CD4-positive, CD25-positive, alpha-beta regulatory T cell (primary cell): ENCODE results near the gene APOBEC3A. TPM values are rescaled to one million over a fixed set of nuclear protein-coding genes. Genes with fewer than 3 reads are reported as not detected.

Experiments
- ATAC-seq, 2 donors: fragments of 150-1000 bp; cut with Tn5 transposase; one replicate each; pipeline ENCODE4 v1.10.0; 2021; ENCODE audit warnings: low read depth in 2 of 2, moderate number of reproducible peaks in 2 of 2, moderate library complexity in 1 of 2
- DNase-seq, 3 donors: peaks; one replicate each; pipeline versions ENCODE4 v3.0.0 to v3.0.0-alpha.2; 2012 to 2022; ENCODE audit warnings: mixed read lengths in 1 of 3
- H3K27ac ChIP-seq: one replicate; pipeline ENCODE4 v1.7.0; 2013; ENCODE audit warnings: mild to moderate bottlenecking, low read length; ENCODE audit not compliant: insufficient read depth, poor library complexity, severe bottlenecking
- H3K27me3 ChIP-seq: one replicate; pipeline ENCODE4 v1.7.0; 2013; ENCODE audit warnings: low read length; ENCODE audit not compliant: control insufficient read depth, insufficient read depth
- H3K36me3 ChIP-seq: one replicate; pipeline ENCODE4 v1.7.0; 2013; ENCODE audit warnings: mild to moderate bottlenecking, low read length, moderate library complexity; ENCODE audit not compliant: control insufficient read depth, insufficient read depth
- H3K4me1 ChIP-seq: 2 replicates; pipeline ENCODE4 v1.7.0; 2013; ENCODE audit warnings: mild to moderate bottlenecking, low read length; ENCODE audit not compliant: insufficient read depth, control insufficient read depth, poor library complexity, severe bottlenecking
- H3K4me3 ChIP-seq: one replicate; pipeline ENCODE4 v1.7.0; 2013; ENCODE audit warnings: low read depth, mild to moderate bottlenecking, low read length, moderate library complexity
- H3K9me3 ChIP-seq, 2 experiments: 1 replicate in 1 of 2; 2 replicates in 1 of 2; pipeline ENCODE4 v1.7.0; 2013; ENCODE audit warnings: low read length in 2 of 2, mild to moderate bottlenecking in 1 of 2, moderate library complexity in 1 of 2; ENCODE audit not compliant: control insufficient read depth in 2 of 2
- H3K27ac Mint-ChIP-seq, 3 donors: one replicate each; pipeline ENCODE4 v1.8.0; 2020 to 2022; ENCODE audit warnings: mild to moderate bottlenecking in 3 of 3, mixed read lengths in 3 of 3, moderate library complexity in 2 of 3
- H3K27me3 Mint-ChIP-seq: one replicate; pipeline ENCODE4 v1.8.0; 2022; ENCODE audit warnings: mild to moderate bottlenecking, mixed read lengths
- H3K36me3 Mint-ChIP-seq: one replicate; pipeline ENCODE4 v1.8.0; 2020; ENCODE audit warnings: mixed read lengths
- H3K4me1 Mint-ChIP-seq, 4 donors: one replicate each; pipeline ENCODE4 v1.8.0; 2020 to 2022; ENCODE audit warnings: mixed read lengths in 4 of 4, mild to moderate bottlenecking in 1 of 4
- H3K4me3 Mint-ChIP-seq, 4 donors: one replicate each; pipeline ENCODE4 v1.8.0; 2020 to 2022; ENCODE audit warnings: mild to moderate bottlenecking in 4 of 4, mixed read lengths in 4 of 4, moderate library complexity in 3 of 4
- H3K9me3 Mint-ChIP-seq, 7 donors: one replicate each; pipeline ENCODE4 v1.8.0; 2020 to 2022; ENCODE audit warnings: mixed read lengths in 7 of 7, mild to moderate bottlenecking in 3 of 7, moderate library complexity in 2 of 7
- polyA plus RNA-seq, 4 donors: library from polyadenylated mRNA; unstranded; fragments of 300-500 nt; fragmentation: Illumina TruSeq; gene quantifications; one replicate each; pipeline ENCODE4 v1.2.3, GENCODE V29; 2021
- total RNA-seq: library from RNA; stranded (reverse); gene quantifications from one replicate; pipeline ENCODE4 v1.2.3, GENCODE V29; 2022

APOBEC3A gene
- total and polyA plus RNA-seq, 5 donors from 2014 or later, result 0.29 TPM; not detected in 4

DNA sequence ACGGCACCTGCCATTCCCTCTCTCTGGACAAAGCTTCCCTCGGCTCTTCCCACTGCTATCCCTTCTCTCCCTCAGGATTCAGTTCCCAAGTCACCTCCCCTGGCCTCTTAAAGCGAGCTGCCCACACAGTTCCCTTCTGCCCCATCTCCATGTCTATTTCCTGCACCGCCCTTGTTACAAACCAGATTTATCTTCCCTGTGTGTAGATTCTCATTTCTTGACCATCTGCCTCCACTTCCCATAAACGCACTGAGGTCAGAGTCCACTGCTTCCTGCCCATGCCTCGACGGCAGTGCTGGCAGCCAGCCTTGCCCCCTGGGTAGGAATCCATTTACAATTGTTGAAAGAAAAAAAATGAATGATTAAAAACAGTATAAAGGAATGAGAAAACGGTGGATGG lies 13.1 kb downstream of the APOBEC3A start:
- no peak overlapping the region for H3K4me3 Mint-ChIP-seq
- H3K4me1 ChIP-seq, result no peaks in the 10 kb centered on the region
- H3K36me3 ChIP-seq, result no peaks in the 10 kb centered on the region
- H3K4me1 Mint-ChIP-seq, result peaks cover 0 to 7% (median 3%) of the 10 kb centered on the region in 4 donors
- H3K27me3 ChIP-seq, result no peaks in the 10 kb centered on the region
- no peaks in the 10 kb centered on the region for H3K9me3 ChIP-seq
- no peak overlapping the region for H3K4me3 ChIP-seq
- H3K9me3 Mint-ChIP-seq, result no peaks in the 10 kb centered on the region
- H3K36me3 Mint-ChIP-seq, result no peaks in the 10 kb centered on the region
- ATAC-seq, result no peak
- H3K27ac ChIP-seq, result no peak overlapping the region
- H3K27me3 Mint-ChIP-seq, result peaks cover 34% of the 10 kb centered on the region
- no peak for DNase-seq
- H3K27ac Mint-ChIP-seq, result no peak overlapping the region

DNA sequence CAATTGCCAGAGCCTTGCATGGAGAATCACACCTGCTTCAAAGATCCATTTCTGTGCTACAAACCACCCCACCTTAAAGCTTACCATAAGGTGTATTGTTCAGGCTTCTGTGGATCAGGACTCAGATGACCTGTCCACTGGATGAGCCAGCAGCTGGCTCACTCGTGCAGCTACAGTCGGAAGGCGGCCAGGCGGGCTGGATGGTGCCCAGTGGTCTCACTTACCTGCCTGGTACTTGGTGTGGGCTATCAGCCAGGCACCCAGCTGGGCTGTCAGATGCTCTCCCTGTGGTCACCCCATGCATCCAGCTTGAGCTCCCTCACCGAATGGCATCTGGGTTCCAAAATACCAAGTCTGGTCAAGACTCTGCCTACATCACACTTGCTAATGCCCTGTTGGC lies 13.8 kb downstream of the APOBEC3A start:
- Histone ChIP-seq H3K9me3 (no peaks in the 10 kb centered on the region), H3K27ac (no peak overlapping the region), H3K4me1 (no peaks in the 10 kb centered on the region), H3K4me3 (no peak overlapping the region), H3K27me3 (no peaks in the 10 kb centered on the region), H3K36me3 (no peaks in the 10 kb centered on the region)
- H3K4me3 Mint-ChIP-seq, result no peak overlapping the region
- peaks cover 34% of the 10 kb centered on the region for H3K27me3 Mint-ChIP-seq
- H3K27ac Mint-ChIP-seq, result no peak overlapping the region
- H3K4me1 Mint-ChIP-seq, result peaks cover 0 to 7% (median 3%) of the 10 kb centered on the region in 4 donors
- H3K9me3 Mint-ChIP-seq, result no peaks in the 10 kb centered on the region
- no peak for DNase-seq
- H3K36me3 Mint-ChIP-seq, result no peaks in the 10 kb centered on the region
- ATAC-seq, result no peak

DNA sequence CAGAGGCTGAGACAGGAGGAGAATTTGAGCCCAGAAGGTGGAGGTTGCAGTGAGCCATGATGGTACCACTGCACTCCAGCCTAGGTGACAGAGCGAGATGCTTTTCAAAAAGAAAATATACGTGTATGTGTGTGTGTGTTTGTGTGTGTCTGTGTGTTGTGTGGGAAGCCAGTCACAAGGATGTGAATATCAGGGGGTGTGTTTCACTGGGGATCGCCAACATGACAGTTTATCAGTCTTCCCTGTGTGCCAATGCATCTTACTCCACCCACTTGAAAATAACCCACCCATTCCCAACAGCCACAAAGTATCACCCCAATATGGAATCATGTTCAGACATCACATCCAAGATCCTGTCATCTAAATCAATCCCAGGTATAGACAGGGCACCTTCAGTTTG lies 14.4 kb downstream of the APOBEC3A start:
- DNase-seq (no peak), ATAC-seq (no peak)
- H3K4me3 ChIP-seq, result no peak overlapping the region
- Mint-ChIP-seq H3K9me3 (no peaks in the 10 kb centered on the region), H3K4me3 (no peak overlapping the region), H3K27ac (no peak overlapping the region), H3K36me3 (no peaks in the 10 kb centered on the region), H3K27me3 (peaks cover 34% of the 10 kb centered on the region), H3K4me1 (peaks cover 0 to 7% (median 3%) of the 10 kb centered on the region in 4 donors)
- H3K9me3 ChIP-seq, result no peaks in the 10 kb centered on the region
- no peaks in the 10 kb centered on the region for H3K27me3 ChIP-seq
- H3K4me1 ChIP-seq, result no peaks in the 10 kb centered on the region
- H3K27ac ChIP-seq, result no peak overlapping the region
- H3K36me3 ChIP-seq, result no peaks in the 10 kb centered on the region

DNA sequence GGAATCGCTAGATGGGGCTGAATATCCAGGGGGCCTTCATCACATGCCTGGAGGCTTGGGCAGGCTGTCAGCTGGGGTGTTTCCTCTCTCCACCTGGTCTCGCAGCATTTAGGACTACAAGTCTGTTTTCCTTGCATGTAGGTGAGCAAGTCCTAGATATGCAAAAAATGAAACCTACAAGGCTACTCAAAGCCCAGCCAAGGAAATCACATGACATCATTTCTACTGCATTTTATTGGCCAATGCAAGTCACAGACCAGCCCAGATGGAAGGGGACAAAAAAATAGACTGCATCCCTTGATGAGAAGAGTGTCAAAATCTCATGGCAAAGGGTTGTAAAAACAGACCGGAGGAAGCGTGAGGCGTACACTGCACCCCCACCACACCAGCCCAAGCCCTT lies 15.1 kb downstream of the APOBEC3A start:
- Histone ChIP-seq H3K4me3 (no peak overlapping the region), H3K27me3 (no peaks in the 10 kb centered on the region), H3K4me1 (no peaks in the 10 kb centered on the region), H3K36me3 (no peaks in the 10 kb centered on the region), H3K27ac (no peak overlapping the region), H3K9me3 (no peaks in the 10 kb centered on the region)
- Mint-ChIP-seq H3K36me3 (no peaks in the 10 kb centered on the region), H3K4me1 (peaks cover 0 to 7% (median 3%) of the 10 kb centered on the region in 4 donors), H3K27me3 (peaks cover 38% of the 10 kb centered on the region), H3K27ac (peak overlapping the region in 1 of 3 donors; percentile 66), H3K9me3 (no peaks in the 10 kb centered on the region), H3K4me3 (no peak overlapping the region)
- ATAC-seq (no peak), DNase-seq (no peak)

DNA sequence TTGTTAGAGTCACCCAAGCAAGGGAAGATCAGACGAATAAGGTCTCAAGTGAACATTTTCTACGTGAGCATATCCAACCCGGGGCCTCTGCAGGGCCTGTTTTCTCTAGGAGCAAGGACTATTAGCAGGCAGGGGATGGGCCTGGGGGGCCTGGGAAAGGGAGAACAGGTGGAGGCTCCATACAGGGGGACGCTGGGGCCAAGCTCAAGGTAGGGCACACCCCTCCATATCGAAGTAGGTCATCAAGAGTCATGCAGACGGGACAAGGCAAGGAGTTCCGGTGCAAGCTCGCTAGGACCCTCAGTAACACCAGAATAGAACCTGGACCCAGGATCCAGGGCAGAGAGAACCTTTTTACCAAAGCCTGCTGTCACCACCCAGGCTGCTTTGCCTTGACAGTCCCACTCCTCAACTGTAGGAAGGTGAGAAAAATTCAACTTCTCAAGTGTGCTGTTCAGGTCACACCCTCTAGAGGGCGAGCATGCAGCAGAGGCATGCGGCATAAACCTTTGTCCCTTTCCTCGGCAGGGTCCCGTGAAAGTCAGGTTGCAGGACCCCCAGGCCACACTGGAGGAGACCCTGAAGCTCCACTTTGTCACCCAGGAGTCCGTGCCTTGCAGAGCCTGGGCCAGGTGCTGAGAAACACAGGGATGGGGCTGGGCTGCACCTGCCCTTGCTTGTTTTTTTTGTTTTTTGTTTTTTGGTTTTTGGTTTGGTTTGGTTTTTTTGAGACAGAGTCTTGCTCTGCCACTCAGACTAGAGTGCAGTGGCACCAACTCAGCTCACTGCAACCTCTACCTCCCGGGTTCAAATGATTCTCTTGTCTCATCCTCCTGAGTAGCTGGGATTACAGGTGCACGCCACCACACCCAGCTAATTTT lies 16.1 kb downstream of the APOBEC3A start:
- H3K4me1 ChIP-seq, result no peaks in the 10 kb centered on the region
- H3K36me3 Mint-ChIP-seq, result no peaks in the 10 kb centered on the region

DNA sequence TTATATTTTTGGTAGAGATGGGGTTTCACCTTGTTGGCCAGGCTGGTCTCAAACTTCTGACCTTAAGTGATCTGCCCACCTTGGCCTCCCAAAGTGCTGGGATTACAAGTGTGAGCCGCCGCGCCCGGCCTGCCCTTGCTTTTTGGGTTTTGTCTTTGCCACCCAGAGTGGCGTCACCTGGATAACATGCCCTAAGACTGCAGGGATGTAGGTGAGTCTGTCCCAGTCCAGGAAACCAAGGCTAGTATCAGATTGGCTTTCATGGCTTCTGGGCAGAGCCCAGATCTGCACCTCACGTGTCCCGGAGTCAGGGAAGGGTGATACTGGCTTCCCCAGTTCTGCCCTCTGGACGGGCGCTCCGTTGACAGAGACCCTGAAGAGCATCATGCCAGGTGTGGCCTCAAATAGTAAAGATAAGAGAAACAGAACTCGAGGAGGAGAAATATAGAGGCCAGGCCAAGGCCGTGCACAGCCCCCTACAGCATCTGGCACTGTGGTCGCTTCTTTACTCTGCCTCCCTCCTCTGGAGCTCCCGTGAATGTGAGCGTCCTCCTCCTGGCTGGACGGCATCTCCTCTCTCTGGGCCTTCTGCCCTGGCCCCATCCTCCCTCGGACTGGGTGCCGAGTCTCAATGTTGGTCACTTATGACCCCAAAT lies 16.9 kb downstream of the APOBEC3A start:
- Histone ChIP-seq H3K4me3 (no peak overlapping the region), H3K27me3 (no peaks in the 10 kb centered on the region), H3K27ac (no peak overlapping the region), H3K4me1 (no peaks in the 10 kb centered on the region), H3K36me3 (no peaks in the 10 kb centered on the region), H3K9me3 (no peaks in the 10 kb centered on the region)
- H3K4me3 Mint-ChIP-seq, result no peak overlapping the region
- DNase-seq, result no peak
- H3K27ac Mint-ChIP-seq, result no peak overlapping the region
- ATAC-seq, result no peak
- peaks cover 0 to 7% (median 3%) of the 10 kb centered on the region in 4 donors for H3K4me1 Mint-ChIP-seq
- no peaks in the 10 kb centered on the region for H3K36me3 Mint-ChIP-seq
- peaks cover 0 to 3% (median 0%) of the 10 kb centered on the region in 7 donors for H3K9me3 Mint-ChIP-seq
- H3K27me3 Mint-ChIP-seq, result peaks cover 40% of the 10 kb centered on the region

More for the DNA sequence above, 16.1 kb downstream of the APOBEC3A start:
- Histone ChIP-seq H3K27me3 (no peaks in the 10 kb centered on the region), H3K9me3 (no peaks in the 10 kb centered on the region), H3K36me3 (no peaks in the 10 kb centered on the region), H3K27ac (no peak overlapping the region), H3K4me3 (no peak overlapping the region)
- ATAC-seq, result peak; percentile 66 to 78
- peak in 2 of 3 donors; percentile 26 to 66 for DNase-seq
- Mint-ChIP-seq H3K4me1 (peaks cover 0 to 7% (median 3%) of the 10 kb centered on the region in 4 donors), H3K27me3 (peaks cover 43% of the 10 kb centered on the region), H3K9me3 (peaks cover 0 to 3% (median 0%) of the 10 kb centered on the region in 7 donors), H3K27ac (peak overlapping the region in 2 of 3 donors; percentile 43 to 75), H3K4me3 (no peak overlapping the region)

DNA sequence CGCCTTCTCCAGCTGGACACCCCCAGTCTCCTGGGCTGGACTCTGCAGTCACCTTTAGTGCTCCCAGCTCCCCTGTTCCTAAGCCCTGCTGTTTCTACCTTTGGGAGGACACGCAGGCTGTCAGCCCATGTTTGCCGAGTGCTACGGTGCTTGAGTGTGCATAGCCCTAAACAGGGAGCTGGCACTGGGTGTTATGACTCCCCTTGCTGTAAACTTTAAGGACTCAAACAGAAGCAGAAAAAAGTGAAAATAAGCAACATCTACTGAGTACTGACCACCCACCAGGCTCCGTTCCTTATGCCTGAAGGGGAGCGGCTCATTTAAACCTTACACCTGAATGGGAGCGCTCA lies 17.4 kb downstream of the APOBEC3A start:
- Histone ChIP-seq H3K27ac (no peak overlapping the region), H3K4me1 (no peaks in the 10 kb centered on the region), H3K9me3 (no peaks in the 10 kb centered on the region), H3K4me3 (no peak overlapping the region), H3K27me3 (no peaks in the 10 kb centered on the region), H3K36me3 (no peaks in the 10 kb centered on the region)
- Mint-ChIP-seq H3K27ac (no peak overlapping the region), H3K4me1 (peaks cover 0 to 7% (median 3%) of the 10 kb centered on the region in 4 donors), H3K9me3 (peaks cover 0 to 3% (median 0%) of the 10 kb centered on the region in 7 donors), H3K36me3 (no peaks in the 10 kb centered on the region), H3K27me3 (peaks cover 38% of the 10 kb centered on the region), H3K4me3 (no peak overlapping the region)
- no peak for ATAC-seq
- no peak for DNase-seq
